Measurements from ENCODE around the gene DNM2.
"Not testable (repeated sequence)": the region's sequence is repeated elsewhere in the genome, so short reads cannot be mapped to it uniquely, and the experiment has no call there.

The DNM2 gene

GRCh38 chr19:10836479-10837330 lies 118.8 kb downstream of the DNM2 start:
- peak overlapping the region; percentile 98 for H2AFZ ChIP-seq (ENCODE audit: insufficient read depth, low read length, poor library complexity)

GRCh38 chr19:10837649-10838048 lies 119.8 kb downstream of the DNM2 start:
- H2BK12ac ChIP-seq (ENCODE audit: low read length); H3K14ac ChIP-seq (ENCODE audit: low read length); H3K4ac ChIP-seq (ENCODE audit: low read depth, low read length); DNase-seq; H3K4me2 ChIP-seq (ENCODE audit: low read length); H3K4me1 ChIP-seq (ENCODE audit: control insufficient read depth in 1 of 2, insufficient read depth in 2 of 2, low read length in 2 of 2); H2BK120ac ChIP-seq (ENCODE audit: insufficient read depth, low read length, poor library complexity); H3K27me3 ChIP-seq (ENCODE audit: insufficient read depth, low read length); H3K79me2 ChIP-seq (ENCODE audit: control insufficient read depth, insufficient read depth, low read length, poor library complexity); H4K91ac ChIP-seq (ENCODE audit: low read depth, low read length); H3K27ac ChIP-seq (ENCODE audit: low read depth, low read length); H4K8ac ChIP-seq (ENCODE audit: low read depth, low read length); H2BK5ac ChIP-seq (ENCODE audit: low read depth, low read length, poor library complexity); H2AFZ ChIP-seq (ENCODE audit: insufficient read depth, low read length, poor library complexity); H4K12ac ChIP-seq (ENCODE audit: low read depth, low read length); H3K23ac ChIP-seq (ENCODE audit: low read length); H3K9ac ChIP-seq (ENCODE audit: low read length); H3K4me3 ChIP-seq (ENCODE audit: low read depth, low read length); H3K18ac ChIP-seq (ENCODE audit: low read length); H2AK5ac ChIP-seq (ENCODE audit: low read length): not testable (repeated sequence)
- peaks cover 11% of the 10 kb centered on the region for H3K9me3 ChIP-seq (ENCODE audit: insufficient read depth, low read depth, low read length)
- H3K79me1 ChIP-seq (ENCODE audit: low read length), result peaks cover 10% of the 10 kb centered on the region
- H3K36me3 ChIP-seq (ENCODE audit: control insufficient read depth in 1 of 2, insufficient read depth in 2 of 2, low read length in 2 of 2), result peaks cover 15 to 18% of the 10 kb centered on the region in 2 experiments
- no CpG with 5 or more reads among the region's 7 CpGs for WGBS (ENCODE audit: extremely low coverage, insufficient coverage, insufficient read length)

More at GRCh38 chr19:10836479-10837330, 118.8 kb downstream of the DNM2 start:
- Histone ChIP-seq H2BK12ac (ENCODE audit: low read length) (no peak overlapping the region), H2BK120ac (ENCODE audit: insufficient read depth, low read length, poor library complexity) (peak overlapping the region; percentile 96), H3K18ac (ENCODE audit: low read length) (peak overlapping the region; percentile 67), H3K14ac (ENCODE audit: low read length) (peak overlapping the region; percentile 99), H2BK5ac (ENCODE audit: low read depth, low read length, poor library complexity) (peak overlapping the region; percentile 94), H2AK5ac (ENCODE audit: low read length) (peak overlapping the region; percentile 45), H4K8ac (ENCODE audit: low read depth, low read length) (peak overlapping the region; percentile 99), H3K27ac (ENCODE audit: low read depth, low read length) (peak overlapping the region; percentile 99), H3K27me3 (ENCODE audit: insufficient read depth, low read length) (no peaks in the 10 kb centered on the region), H3K36me3 (ENCODE audit: control insufficient read depth in 1 of 2, insufficient read depth in 2 of 2, low read length in 2 of 2) (peaks cover 24 to 27% of the 10 kb centered on the region in 2 experiments), H4K91ac (ENCODE audit: low read depth, low read length) (peak overlapping the region; percentile 99), H4K12ac (ENCODE audit: low read depth, low read length) (peak overlapping the region; percentile 94), H3K9me3 (ENCODE audit: insufficient read depth, low read depth, low read length) (peaks cover 11% of the 10 kb centered on the region), H3K79me2 (ENCODE audit: control insufficient read depth, insufficient read depth, low read length, poor library complexity) (peaks cover 5% of the 10 kb centered on the region), H3K4ac (ENCODE audit: low read depth, low read length) (peak overlapping the region; percentile 59), H3K9ac (ENCODE audit: low read length) (peak overlapping the region; percentile 73), H3K4me1 (ENCODE audit: control insufficient read depth in 1 of 2, insufficient read depth in 2 of 2, low read length in 2 of 2) (peaks cover 9% of the 10 kb centered on the region in 2 experiments), H3K4me2 (ENCODE audit: low read length) (peak overlapping the region; percentile 80), H3K23ac (ENCODE audit: low read length) (no peak overlapping the region), H3K79me1 (ENCODE audit: low read length) (peaks cover 10% of the 10 kb centered on the region), H3K4me3 (ENCODE audit: low read depth, low read length) (peak overlapping the region; percentile 4)
- DNase-seq, result peak in 1 of 2 donors; percentile 75
- WGBS (ENCODE audit: extremely low coverage, insufficient coverage, insufficient read length), result no CpG with 5 or more reads among the region's 38 CpGs

- Histone ChIP-seq H2AFZ (ENCODE audit: insufficient read depth, low read length, poor library complexity) (no peak overlapping the region), H2BK5ac (ENCODE audit: low read depth, low read length, poor library complexity) (no peak overlapping the region), H3K36me3 (ENCODE audit: control insufficient read depth in 1 of 2, insufficient read depth in 2 of 2, low read length in 2 of 2) (peaks cover 8 to 11% of the 10 kb centered on the region in 2 experiments), H3K4me2 (ENCODE audit: low read length) (no peak overlapping the region), H3K18ac (ENCODE audit: low read length) (no peak overlapping the region), H2BK12ac (ENCODE audit: low read length) (no peak overlapping the region), H4K12ac (ENCODE audit: low read depth, low read length) (no peak overlapping the region), H2AK5ac (ENCODE audit: low read length) (no peak overlapping the region), H2BK120ac (ENCODE audit: insufficient read depth, low read length, poor library complexity) (no peak overlapping the region), H3K9ac (ENCODE audit: low read length) (no peak overlapping the region), H3K4ac (ENCODE audit: low read depth, low read length) (no peak overlapping the region), H4K8ac (ENCODE audit: low read depth, low read length) (no peak overlapping the region), H4K91ac (ENCODE audit: low read depth, low read length) (no peak overlapping the region), H3K27me3 (ENCODE audit: insufficient read depth, low read length) (no peaks in the 10 kb centered on the region), H3K23ac (ENCODE audit: low read length) (no peak overlapping the region), H3K79me1 (ENCODE audit: low read length) (peaks cover 10% of the 10 kb centered on the region), H3K79me2 (ENCODE audit: control insufficient read depth, insufficient read depth, low read length, poor library complexity) (peaks cover 5% of the 10 kb centered on the region), H3K27ac (ENCODE audit: low read depth, low read length) (no peak overlapping the region), H3K4me3 (ENCODE audit: low read depth, low read length) (no peak overlapping the region), H3K4me1 (ENCODE audit: control insufficient read depth in 1 of 2, insufficient read depth in 2 of 2, low read length in 2 of 2) (peaks cover 9% of the 10 kb centered on the region in 2 experiments), H3K14ac (ENCODE audit: low read length) (no peak overlapping the region), H3K9me3 (ENCODE audit: insufficient read depth, low read depth, low read length) (peaks cover 8% of the 10 kb centered on the region)
- no CpG with 5 or more reads among the region's 11 CpGs for WGBS (ENCODE audit: extremely low coverage, insufficient coverage, insufficient read length)
- DNase-seq, result no peak
Measured at GRCh38 chr19:10838377-10838776, 120.5 kb downstream of the DNM2 start.

GRCh38 chr19:10839114-10840050 lies 121.5 kb downstream of the DNM2 start:
- no peak overlapping the region for H2BK12ac ChIP-seq (ENCODE audit: low read length)
- peaks cover 9% of the 10 kb centered on the region in 2 experiments for H3K4me1 ChIP-seq (ENCODE audit: control insufficient read depth in 1 of 2, insufficient read depth in 2 of 2, low read length in 2 of 2)
- no peak overlapping the region for H4K91ac ChIP-seq (ENCODE audit: low read depth, low read length)
- DNase-seq, result no peak
- no peak overlapping the region for H3K4me3 ChIP-seq (ENCODE audit: low read depth, low read length)
- H3K14ac ChIP-seq (ENCODE audit: low read length), result no peak overlapping the region
- H4K8ac ChIP-seq (ENCODE audit: low read depth, low read length), result no peak overlapping the region
- peaks cover 4 to 6% of the 10 kb centered on the region in 2 experiments for H3K36me3 ChIP-seq (ENCODE audit: control insufficient read depth in 1 of 2, insufficient read depth in 2 of 2, low read length in 2 of 2)
- no peak overlapping the region for H3K18ac ChIP-seq (ENCODE audit: low read length)
- no peak overlapping the region for H4K12ac ChIP-seq (ENCODE audit: low read depth, low read length)
- peaks cover 5% of the 10 kb centered on the region for H3K79me2 ChIP-seq (ENCODE audit: control insufficient read depth, insufficient read depth, low read length, poor library complexity)
- no peak overlapping the region for H3K27ac ChIP-seq (ENCODE audit: low read depth, low read length)
- H3K79me1 ChIP-seq (ENCODE audit: low read length), result peaks cover 10% of the 10 kb centered on the region
- H2AFZ ChIP-seq (ENCODE audit: insufficient read depth, low read length, poor library complexity), result no peak overlapping the region
- no peak overlapping the region for H3K23ac ChIP-seq (ENCODE audit: low read length)
- no peak overlapping the region for H3K4ac ChIP-seq (ENCODE audit: low read depth, low read length)
- no peaks in the 10 kb centered on the region for H3K27me3 ChIP-seq (ENCODE audit: insufficient read depth, low read length)
- peaks cover 8% of the 10 kb centered on the region for H3K9me3 ChIP-seq (ENCODE audit: insufficient read depth, low read depth, low read length)
- no CpG with 5 or more reads among the region's 10 CpGs for WGBS (ENCODE audit: extremely low coverage, insufficient coverage, insufficient read length)
- H3K9ac ChIP-seq (ENCODE audit: low read length), result no peak overlapping the region
- H2AK5ac ChIP-seq (ENCODE audit: low read length), result no peak overlapping the region
- no peak overlapping the region for H2BK120ac ChIP-seq (ENCODE audit: insufficient read depth, low read length, poor library complexity)
- no peak overlapping the region for H3K4me2 ChIP-seq (ENCODE audit: low read length)
- H2BK5ac ChIP-seq (ENCODE audit: low read depth, low read length, poor library complexity), result no peak overlapping the region
